ENCODE data around the gene SGO2. TPM values are rescaled to one million over a fixed set of nuclear protein-coding genes. Genes with fewer than 3 reads are reported as not detected.

Gene SGO2
- total RNA-seq (2022; extraction: Qiagen RNA extraction; ENCODE audit: low read depth): 10.3 to 17.6 TPM (median 13.6 TPM) in 5 replicates

GRCh38 chr2:200525882-200526651 is at the start of gene SGO2:
TSS of gene SGO2 (plus strand) at chr2:200526207. CDS start at chr2:200532976, 6,769 bp downstream.

GRCh38 chr2:200509612-200510433 is 16.2 kb upstream of the SGO2 start, which contains the start of gene KCTD18:
TSS of gene KCTD18 (minus strand) at chr2:200510068. CDS start at chr2:200507016, 3,052 bp downstream.

GRCh38 chr2:200585730-200586643 is 60.0 kb downstream of the SGO2 start, which contains the start of gene AOX1:
TSS of gene AOX1 (plus strand) at chr2:200586014. CDS start at chr2:200586109, 95 bp downstream.

Other genes starting within 250 kb of the SGO2 start
- gene SPATS2L, start 219.5 kb upstream of the SGO2 start, total RNA-seq (2022; extraction: Qiagen RNA extraction; ENCODE audit: low read depth): 111 to 125 TPM (median 121 TPM) in 5 replicates
- gene KCTD18, start 16.1 kb upstream of the SGO2 start, total RNA-seq (2022; extraction: Qiagen RNA extraction; ENCODE audit: low read depth): 8.9 to 11.0 TPM (median 9.9 TPM) in 5 replicates
- 3.8 to 7.2 TPM (median 4.9 TPM) in 5 replicates for gene AOX1, start 59.8 kb downstream of the SGO2 start, total RNA-seq (2022; extraction: Qiagen RNA extraction; ENCODE audit: low read depth)